OCI-LY7 (cell line): ENCODE measurements around the gene CDKN2AIPNL.

Source experiments
- CTCF ChIP-seq: fragments of 200-600 bp; sonication (generic); conservative IDR thresholded peaks from 2 replicates; pipeline ENCODE4 v1.5.1; 2014; ENCODE audit warnings: mild to moderate bottlenecking, antibody characterized with exemption, low read length, moderate library complexity, mixed read lengths
- EZH2phosphoT487 ChIP-seq: fragments of 200-600 bp; sonication (generic); IDR thresholded peaks from 2 replicates; pipeline ENCODE4 v1.6.1; 2018; ENCODE audit warnings: low read depth, borderline replicate concordance, mild to moderate bottlenecking, mixed run types, antibody characterized with exemption, low read length, moderate library complexity, mixed read lengths

DNA sequence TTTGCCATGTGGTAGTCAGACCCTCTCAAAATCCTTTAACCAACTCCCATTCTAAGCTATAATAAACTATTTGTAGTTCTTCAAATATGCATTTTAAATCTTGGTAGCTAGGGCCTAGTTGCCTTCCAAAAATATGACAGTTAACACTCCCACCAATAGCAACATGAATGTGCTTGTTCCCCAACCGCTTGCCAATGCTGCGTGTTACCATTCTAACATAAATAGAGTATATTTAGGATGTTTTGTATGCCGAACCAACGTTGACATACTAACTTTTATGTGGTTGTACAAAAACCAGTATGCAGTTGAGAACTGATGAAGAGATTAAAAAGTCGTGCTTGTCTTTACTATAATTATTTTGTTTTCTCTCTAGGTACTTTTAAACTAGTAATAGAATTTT, 31.3 kb downstream of the CDKN2AIPNL start:
- TF ChIP-seq CTCF (no peak), EZH2phosphoT487 (no peak)
